ENCODE data around the gene LMX1B. TPM values are rescaled to one million over a fixed set of nuclear protein-coding genes. Genes with fewer than 3 reads are reported as not detected.

Gene LMX1B
- 0.08 and 0.21 TPM in 2 replicates for polyA plus RNA-seq (2013)

DNA sequence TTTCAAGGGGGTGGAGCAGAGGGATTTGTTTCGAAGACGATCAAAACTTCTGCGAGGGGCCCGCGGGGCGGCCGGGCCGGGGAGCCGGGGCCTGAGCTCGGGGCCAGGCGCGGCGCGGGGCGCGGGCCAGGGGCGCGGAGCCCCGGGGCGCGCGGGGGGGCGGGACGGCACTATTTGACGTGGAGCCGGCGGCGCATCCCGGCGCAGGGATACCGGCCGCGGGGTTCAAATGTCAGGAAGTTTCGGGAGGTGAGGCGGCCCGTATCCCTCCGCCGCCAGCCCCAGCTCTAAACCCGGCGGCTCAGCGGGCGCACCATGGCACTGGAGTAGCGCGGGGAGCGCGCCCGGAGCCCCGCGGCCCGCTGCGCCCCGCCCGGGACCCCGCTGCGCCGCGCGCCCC, at the start of gene LMX1B:
LMX1B (plus strand) TSS at position 278 of the 400 bp plus-strand sequence. CDS start 522 bp downstream, outside the sequence.
- H3K14ac ChIP-seq (ENCODE audit: low read length) = no peak within 1 kb of the TSS

DNA sequence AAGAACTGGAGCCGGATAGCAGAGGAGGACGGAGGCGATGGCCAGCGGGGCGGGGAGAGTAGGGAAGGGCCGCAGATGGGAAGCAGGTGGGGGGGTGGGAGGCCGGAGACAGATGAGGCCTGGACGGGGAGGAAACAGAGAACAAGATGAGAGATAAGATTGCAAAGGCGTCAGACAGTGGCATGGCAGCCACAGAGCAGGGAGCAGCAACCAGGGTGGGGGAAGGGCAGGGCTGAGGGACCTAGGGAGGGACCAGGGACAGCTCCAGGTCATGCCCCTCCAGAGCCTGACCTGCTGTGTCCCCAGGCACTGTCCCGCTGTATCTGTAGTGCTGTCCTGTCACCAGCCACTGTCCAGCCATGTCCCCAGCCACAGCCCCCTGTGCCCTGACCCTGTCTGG, 49.6 kb upstream of the LMX1B start:
- Histone ChIP-seq H3K79me2 (ENCODE audit: control insufficient read depth, insufficient read depth, low read length, poor library complexity) (no peaks in the 10 kb centered on the region), H2AK5ac (ENCODE audit: low read length) (no peak overlapping the region), H4K91ac (ENCODE audit: low read depth, low read length) (no peak overlapping the region), H3K23ac (ENCODE audit: low read length) (no peak overlapping the region), H3K9ac (ENCODE audit: low read length) (no peak overlapping the region), H3K4ac (ENCODE audit: low read depth, low read length) (no peak overlapping the region), H3K9me3 (ENCODE audit: insufficient read depth, low read depth, low read length) (peaks cover 3% of the 10 kb centered on the region), H2BK5ac (ENCODE audit: low read depth, low read length, poor library complexity) (no peak overlapping the region), H3K27me3 (ENCODE audit: insufficient read depth, low read length) (peaks cover 2% of the 10 kb centered on the region), H4K12ac (ENCODE audit: low read depth, low read length) (no peak overlapping the region), H3K14ac (ENCODE audit: low read length) (no peak overlapping the region), H2BK120ac (ENCODE audit: insufficient read depth, low read length, poor library complexity) (no peak overlapping the region), H4K8ac (ENCODE audit: low read depth, low read length) (no peak overlapping the region), H3K79me1 (ENCODE audit: low read length) (no peaks in the 10 kb centered on the region), H3K4me1 (ENCODE audit: control insufficient read depth in 1 of 2, insufficient read depth in 2 of 2, low read length in 2 of 2) (peaks cover 3 to 12% of the 10 kb centered on the region in 2 experiments), H2AFZ (ENCODE audit: insufficient read depth, low read length, poor library complexity) (no peak overlapping the region), H3K4me3 (ENCODE audit: low read depth, low read length) (no peak overlapping the region), H2BK12ac (ENCODE audit: low read length) (no peak overlapping the region), H3K4me2 (ENCODE audit: low read length) (no peak overlapping the region), H3K27ac (ENCODE audit: low read depth, low read length) (no peak overlapping the region), H3K18ac (ENCODE audit: low read length) (no peak overlapping the region), H3K36me3 (ENCODE audit: control insufficient read depth in 1 of 2, insufficient read depth in 2 of 2, low read length in 2 of 2) (no peaks in the 10 kb centered on the region)
- no peak for DNase-seq
- WGBS (ENCODE audit: extremely low coverage, insufficient coverage, insufficient read length) = no CpG with 5 or more reads among the region's 10 CpGs

More for the DNA sequence above, at the start of gene LMX1B:
- Histone ChIP-seq H4K12ac (ENCODE audit: low read depth, low read length) (no peak within 1 kb of the TSS), H3K4ac (ENCODE audit: low read depth, low read length) (no peak within 1 kb of the TSS), H3K4me2 (ENCODE audit: low read length) (peak within 1 kb of the TSS; percentile 37), H3K4me1 (ENCODE audit: control insufficient read depth in 1 of 2, insufficient read depth in 2 of 2, low read length in 2 of 2) (peaks cover 7 to 18% of the 10 kb centered on the region in 2 experiments), H3K27ac (ENCODE audit: low read depth, low read length) (no peak within 1 kb of the TSS), H3K18ac (ENCODE audit: low read length) (no peak within 1 kb of the TSS), H3K79me2 (ENCODE audit: control insufficient read depth, insufficient read depth, low read length, poor library complexity) (no peaks in the 10 kb centered on the region), H2BK5ac (ENCODE audit: low read depth, low read length, poor library complexity) (no peak within 1 kb of the TSS), H3K23ac (ENCODE audit: low read length) (no peak within 1 kb of the TSS), H3K9ac (ENCODE audit: low read length) (no peak within 1 kb of the TSS), H3K36me3 (ENCODE audit: control insufficient read depth in 1 of 2, insufficient read depth in 2 of 2, low read length in 2 of 2) (no peaks in the 10 kb centered on the region), H3K9me3 (ENCODE audit: insufficient read depth, low read depth, low read length) (peaks cover 12% of the 10 kb centered on the region), H4K8ac (ENCODE audit: low read depth, low read length) (no peak within 1 kb of the TSS), H3K27me3 (ENCODE audit: insufficient read depth, low read length) (peaks cover 93% of the 10 kb centered on the region), H4K91ac (ENCODE audit: low read depth, low read length) (no peak within 1 kb of the TSS), H2BK120ac (ENCODE audit: insufficient read depth, low read length, poor library complexity) (no peak within 1 kb of the TSS), H2AFZ (ENCODE audit: insufficient read depth, low read length, poor library complexity) (peak within 1 kb of the TSS; percentile 83), H3K4me3 (ENCODE audit: low read depth, low read length) (no peak within 1 kb of the TSS), H2AK5ac (ENCODE audit: low read length) (no peak within 1 kb of the TSS), H3K79me1 (ENCODE audit: low read length) (no peaks in the 10 kb centered on the region), H2BK12ac (ENCODE audit: low read length) (no peak within 1 kb of the TSS)
- no peak for DNase-seq
- WGBS (ENCODE audit: extremely low coverage, insufficient coverage, insufficient read length) = no CpG with 5 or more reads among the region's 58 CpGs

DNA sequence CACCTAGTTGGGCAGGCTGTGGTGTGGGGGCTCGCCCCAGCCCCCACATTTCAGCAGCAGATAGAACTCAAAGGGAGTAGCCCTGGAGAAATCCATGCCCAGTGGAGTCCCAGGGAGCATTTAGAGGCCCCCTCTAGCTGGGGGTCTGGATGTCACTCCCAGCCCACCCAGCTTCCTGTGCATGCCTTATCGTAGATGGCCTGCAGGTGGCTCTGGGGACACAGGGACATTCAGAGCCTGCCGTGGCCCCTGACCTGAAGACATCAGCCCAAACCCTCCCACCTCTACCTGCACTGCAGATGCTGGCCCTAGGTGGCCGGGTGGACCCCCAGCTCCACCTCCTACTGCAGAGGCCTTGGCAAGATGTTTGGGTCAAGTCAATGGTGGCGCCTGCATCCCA, 49.0 kb upstream of the LMX1B start:
- Histone ChIP-seq H3K4ac (ENCODE audit: low read depth, low read length) (no peak overlapping the region), H3K4me2 (ENCODE audit: low read length) (no peak overlapping the region), H3K9me3 (ENCODE audit: insufficient read depth, low read depth, low read length) (peaks cover 3% of the 10 kb centered on the region), H2AFZ (ENCODE audit: insufficient read depth, low read length, poor library complexity) (no peak overlapping the region), H3K14ac (ENCODE audit: low read length) (no peak overlapping the region), H3K18ac (ENCODE audit: low read length) (no peak overlapping the region), H2BK5ac (ENCODE audit: low read depth, low read length, poor library complexity) (no peak overlapping the region), H3K27ac (ENCODE audit: low read depth, low read length) (no peak overlapping the region), H4K12ac (ENCODE audit: low read depth, low read length) (no peak overlapping the region), H4K91ac (ENCODE audit: low read depth, low read length) (no peak overlapping the region), H4K8ac (ENCODE audit: low read depth, low read length) (no peak overlapping the region), H3K4me1 (ENCODE audit: control insufficient read depth in 1 of 2, insufficient read depth in 2 of 2, low read length in 2 of 2) (peaks cover 3 to 12% of the 10 kb centered on the region in 2 experiments), H3K79me2 (ENCODE audit: control insufficient read depth, insufficient read depth, low read length, poor library complexity) (no peaks in the 10 kb centered on the region), H2BK12ac (ENCODE audit: low read length) (no peak overlapping the region), H3K9ac (ENCODE audit: low read length) (no peak overlapping the region), H3K4me3 (ENCODE audit: low read depth, low read length) (no peak overlapping the region), H3K27me3 (ENCODE audit: insufficient read depth, low read length) (peaks cover 2% of the 10 kb centered on the region), H2AK5ac (ENCODE audit: low read length) (no peak overlapping the region), H3K36me3 (ENCODE audit: control insufficient read depth in 1 of 2, insufficient read depth in 2 of 2, low read length in 2 of 2) (no peaks in the 10 kb centered on the region), H2BK120ac (ENCODE audit: insufficient read depth, low read length, poor library complexity) (no peak overlapping the region), H3K23ac (ENCODE audit: low read length) (no peak overlapping the region), H3K79me1 (ENCODE audit: low read length) (no peaks in the 10 kb centered on the region)
- DNase-seq = no peak
- no CpG with 5 or more reads among the region's 5 CpGs for WGBS (ENCODE audit: extremely low coverage, insufficient coverage, insufficient read length)

DNA sequence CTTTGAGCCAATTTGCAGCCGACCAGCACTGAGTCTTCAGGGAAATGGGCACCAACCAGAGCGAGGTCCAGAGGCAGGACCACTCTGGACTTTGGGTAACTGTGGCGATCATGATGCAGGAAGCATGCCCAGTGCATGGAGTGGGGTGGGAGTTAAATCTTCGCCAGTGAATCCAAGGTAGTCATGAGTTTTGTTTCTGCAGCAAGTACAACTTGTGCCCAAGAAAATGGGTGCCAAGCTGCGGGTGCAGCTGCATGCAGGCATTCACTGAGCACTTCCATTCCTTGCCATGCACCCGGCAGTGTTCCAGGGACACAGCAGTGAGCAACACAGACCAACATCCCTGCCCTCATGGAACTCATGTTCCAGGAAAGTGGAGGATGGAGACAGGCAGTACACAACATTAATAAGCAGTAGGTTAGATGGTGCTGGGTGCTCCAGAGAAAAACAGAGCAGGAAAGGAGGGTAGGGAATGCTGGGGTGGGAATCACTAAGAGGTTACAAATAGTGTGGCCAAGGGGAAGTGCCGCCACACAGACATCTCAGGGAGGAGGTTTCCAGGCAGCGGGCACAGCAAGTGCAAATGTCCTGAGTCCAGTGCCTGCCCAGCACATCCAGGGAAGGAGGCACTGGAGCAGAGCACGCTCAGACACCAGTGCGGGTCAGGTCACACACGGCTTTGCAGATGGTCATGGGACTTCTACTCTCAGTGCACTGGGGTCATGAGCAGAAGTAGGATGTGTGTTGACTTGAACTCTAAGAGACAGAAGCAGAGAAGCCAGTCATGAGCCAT, 48.2 kb upstream of the LMX1B start:
- Histone ChIP-seq H3K9ac (ENCODE audit: low read length) (no peak overlapping the region), H3K4ac (ENCODE audit: low read depth, low read length) (no peak overlapping the region), H3K18ac (ENCODE audit: low read length) (no peak overlapping the region)

More for the DNA sequence above, 48.2 kb upstream of the LMX1B start:
- Histone ChIP-seq H3K36me3 (ENCODE audit: control insufficient read depth in 1 of 2, insufficient read depth in 2 of 2, low read length in 2 of 2) (no peaks in the 10 kb centered on the region), H3K9me3 (ENCODE audit: insufficient read depth, low read depth, low read length) (peaks cover 3% of the 10 kb centered on the region), H2BK12ac (ENCODE audit: low read length) (no peak overlapping the region), H2BK120ac (ENCODE audit: insufficient read depth, low read length, poor library complexity) (no peak overlapping the region), H4K8ac (ENCODE audit: low read depth, low read length) (no peak overlapping the region), H2BK5ac (ENCODE audit: low read depth, low read length, poor library complexity) (no peak overlapping the region), H2AK5ac (ENCODE audit: low read length) (no peak overlapping the region), H3K79me2 (ENCODE audit: control insufficient read depth, insufficient read depth, low read length, poor library complexity) (no peaks in the 10 kb centered on the region), H3K79me1 (ENCODE audit: low read length) (no peaks in the 10 kb centered on the region), H4K91ac (ENCODE audit: low read depth, low read length) (no peak overlapping the region), H2AFZ (ENCODE audit: insufficient read depth, low read length, poor library complexity) (no peak overlapping the region), H3K4me3 (ENCODE audit: low read depth, low read length) (no peak overlapping the region), H3K14ac (ENCODE audit: low read length) (no peak overlapping the region), H3K23ac (ENCODE audit: low read length) (no peak overlapping the region), H3K27me3 (ENCODE audit: insufficient read depth, low read length) (peaks cover 2% of the 10 kb centered on the region), H3K27ac (ENCODE audit: low read depth, low read length) (no peak overlapping the region), H3K4me2 (ENCODE audit: low read length) (no peak overlapping the region), H4K12ac (ENCODE audit: low read depth, low read length) (no peak overlapping the region), H3K4me1 (ENCODE audit: control insufficient read depth in 1 of 2, insufficient read depth in 2 of 2, low read length in 2 of 2) (peaks cover 3 to 12% of the 10 kb centered on the region in 2 experiments)
- DNase-seq = no peak
- no CpG with 5 or more reads among the region's 11 CpGs for WGBS (ENCODE audit: extremely low coverage, insufficient coverage, insufficient read length)

Data from trophoblast cell (in vitro differentiated cells and primary cell).